ENCODE data around the gene ATP8A1.

DNA sequence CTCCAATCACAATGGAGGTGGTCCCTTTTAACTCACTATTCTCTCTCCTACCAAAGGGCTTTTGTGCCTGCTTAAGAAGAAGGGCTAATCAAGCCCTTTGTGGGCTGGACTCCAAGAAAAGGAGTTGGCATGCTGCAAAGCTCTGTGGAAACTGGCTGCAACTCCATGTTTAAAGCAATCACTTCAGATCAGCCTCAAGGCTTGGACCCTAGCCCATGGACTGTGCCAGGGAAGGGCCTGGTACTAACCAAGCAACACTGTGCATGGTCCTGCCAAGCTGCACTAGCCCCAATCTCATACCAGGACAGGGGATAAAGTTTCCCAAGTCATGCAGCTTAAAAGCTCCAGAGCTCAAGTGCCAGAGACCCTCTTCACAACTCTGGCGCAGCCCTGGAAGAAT, 86.7 kb downstream of the ATP8A1 start:
- TF ChIP-seq, protein P1, sequence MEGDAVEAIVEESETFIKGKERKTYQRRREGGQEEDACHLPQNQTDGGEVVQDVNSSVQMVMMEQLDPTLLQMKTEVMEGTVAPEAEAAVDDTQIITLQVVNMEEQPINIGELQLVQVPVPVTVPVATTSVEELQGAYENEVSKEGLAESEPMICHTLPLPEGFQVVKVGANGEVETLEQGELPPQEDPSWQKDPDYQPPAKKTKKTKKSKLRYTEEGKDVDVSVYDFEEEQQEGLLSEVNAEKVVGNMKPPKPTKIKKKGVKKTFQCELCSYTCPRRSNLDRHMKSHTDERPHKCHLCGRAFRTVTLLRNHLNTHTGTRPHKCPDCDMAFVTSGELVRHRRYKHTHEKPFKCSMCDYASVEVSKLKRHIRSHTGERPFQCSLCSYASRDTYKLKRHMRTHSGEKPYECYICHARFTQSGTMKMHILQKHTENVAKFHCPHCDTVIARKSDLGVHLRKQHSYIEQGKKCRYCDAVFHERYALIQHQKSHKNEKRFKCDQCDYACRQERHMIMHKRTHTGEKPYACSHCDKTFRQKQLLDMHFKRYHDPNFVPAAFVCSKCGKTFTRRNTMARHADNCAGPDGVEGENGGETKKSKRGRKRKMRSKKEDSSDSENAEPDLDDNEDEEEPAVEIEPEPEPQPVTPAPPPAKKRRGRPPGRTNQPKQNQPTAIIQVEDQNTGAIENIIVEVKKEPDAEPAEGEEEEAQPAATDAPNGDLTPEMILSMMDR (conservative IDR thresholded peaks at IDR 0.05) = no peak
- TF ChIP-seq ZFX (IDR thresholded peaks at IDR 0.05) = no peak
